SHP77 (cell line): ENCODE results near the gene PALM.

ENCODE experiments used
- DNase-seq, 2 experiments: peaks; one replicate each; lab custom pipeline; 2025; lab: John Stamatoyannopoulos, UW

PALM gene

DNA sequence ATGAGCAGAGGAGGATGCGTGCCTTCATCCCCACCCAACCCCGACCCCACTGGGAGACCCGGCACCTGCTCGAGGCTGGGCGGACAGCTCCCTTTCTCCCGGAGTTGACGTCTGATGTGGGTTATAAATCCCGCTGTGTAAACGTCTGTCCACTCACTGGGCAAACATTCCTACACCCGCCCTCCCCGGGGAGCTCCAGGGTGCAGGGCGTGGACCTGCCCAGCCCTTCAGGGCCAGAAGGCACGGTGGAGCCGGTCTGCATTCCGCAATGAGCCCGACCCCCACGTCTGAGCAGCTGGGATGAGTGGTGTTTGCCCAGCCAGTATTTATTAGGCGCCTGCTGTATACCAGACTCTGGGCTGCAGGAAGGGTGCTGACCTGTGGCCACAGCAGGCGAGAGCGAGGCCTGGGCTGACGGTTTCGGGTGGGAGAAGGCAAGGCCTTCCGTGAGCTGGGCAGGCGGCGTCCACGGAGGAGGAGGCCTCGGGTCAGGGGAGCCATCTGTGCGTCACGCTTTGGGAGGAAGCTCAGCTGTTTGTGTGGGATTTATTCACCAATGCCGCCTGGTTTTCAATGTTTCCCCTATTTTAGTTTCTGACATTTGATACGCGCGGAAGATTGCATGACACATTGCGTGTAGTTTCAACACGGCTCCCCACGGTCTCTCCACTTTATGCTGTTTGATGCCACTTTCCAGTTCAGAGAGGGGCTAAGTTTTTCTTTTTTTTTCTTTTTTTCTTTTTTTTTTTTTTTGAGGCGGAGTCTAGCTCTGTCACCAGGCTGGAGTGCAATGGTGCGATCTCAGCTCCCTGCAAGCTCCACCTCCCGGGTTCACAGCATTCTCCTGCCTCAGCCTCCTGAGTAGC, 44.1 kb downstream of the PALM start:
- peak; percentile 89 to 93 for DNase-seq

DNA sequence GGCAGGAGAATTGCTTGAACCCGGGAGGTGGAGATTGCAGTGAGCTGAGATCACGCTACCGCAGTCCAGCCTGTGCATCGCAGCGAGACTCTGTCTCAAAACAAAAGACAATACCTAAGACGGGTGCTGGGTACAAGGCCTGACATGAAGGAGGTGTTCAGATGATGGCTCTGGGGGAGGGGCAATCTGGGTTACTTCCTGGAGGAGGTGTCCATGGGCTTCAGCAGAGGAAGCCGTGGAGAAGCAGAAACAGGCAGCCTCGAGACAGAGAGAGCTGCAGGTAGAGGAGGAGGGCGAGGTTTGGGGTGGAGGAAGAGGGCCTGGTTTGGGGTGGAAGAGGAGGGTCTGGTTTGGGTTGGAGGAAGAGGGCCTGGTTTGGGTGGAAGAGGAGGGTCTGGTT, 45.8 kb downstream of the PALM start:
- DNase-seq: no peak

DNA sequence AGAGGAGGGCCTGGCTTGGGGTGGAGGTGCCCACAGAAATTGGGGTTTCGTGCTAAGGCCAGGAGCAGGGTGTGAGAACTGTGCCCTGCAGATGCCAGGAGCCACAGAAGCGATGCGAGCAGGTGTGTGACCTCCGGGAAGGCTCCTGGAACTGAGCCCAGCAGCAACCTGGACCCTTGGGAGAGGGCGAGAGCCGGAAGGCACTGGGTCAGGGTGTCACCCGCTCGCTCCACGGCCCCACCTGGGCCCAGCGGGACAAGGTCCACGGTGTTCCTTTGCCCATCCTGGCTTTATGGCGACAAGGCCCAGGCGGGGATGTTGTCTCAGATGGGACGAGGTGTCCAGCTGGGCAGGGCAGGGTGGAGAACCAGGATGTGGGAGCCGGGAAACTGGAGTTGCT, 46.3 kb downstream of the PALM start:
- no peak for DNase-seq

DNA sequence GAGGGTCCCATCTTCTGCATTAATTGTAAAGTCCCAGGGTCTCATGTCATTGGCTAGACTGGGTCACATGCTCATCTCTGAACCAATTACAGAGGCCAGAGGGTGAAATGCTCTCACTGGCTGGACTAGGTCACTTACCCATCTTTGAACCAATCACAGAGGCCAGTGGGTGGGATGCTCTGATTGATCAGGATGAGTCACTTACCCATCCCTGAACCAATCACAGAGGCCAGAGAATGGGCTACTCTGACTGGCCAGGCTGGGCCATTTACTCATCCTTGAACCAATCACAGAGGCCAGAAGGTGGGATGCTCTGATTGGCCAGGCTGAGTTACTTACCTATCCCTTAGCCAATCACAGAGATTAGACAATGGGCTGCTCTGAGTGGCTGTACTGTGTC, 47.5 kb downstream of the PALM start:
- DNase-seq: peak in 1 of 2 experiments; percentile 29

DNA sequence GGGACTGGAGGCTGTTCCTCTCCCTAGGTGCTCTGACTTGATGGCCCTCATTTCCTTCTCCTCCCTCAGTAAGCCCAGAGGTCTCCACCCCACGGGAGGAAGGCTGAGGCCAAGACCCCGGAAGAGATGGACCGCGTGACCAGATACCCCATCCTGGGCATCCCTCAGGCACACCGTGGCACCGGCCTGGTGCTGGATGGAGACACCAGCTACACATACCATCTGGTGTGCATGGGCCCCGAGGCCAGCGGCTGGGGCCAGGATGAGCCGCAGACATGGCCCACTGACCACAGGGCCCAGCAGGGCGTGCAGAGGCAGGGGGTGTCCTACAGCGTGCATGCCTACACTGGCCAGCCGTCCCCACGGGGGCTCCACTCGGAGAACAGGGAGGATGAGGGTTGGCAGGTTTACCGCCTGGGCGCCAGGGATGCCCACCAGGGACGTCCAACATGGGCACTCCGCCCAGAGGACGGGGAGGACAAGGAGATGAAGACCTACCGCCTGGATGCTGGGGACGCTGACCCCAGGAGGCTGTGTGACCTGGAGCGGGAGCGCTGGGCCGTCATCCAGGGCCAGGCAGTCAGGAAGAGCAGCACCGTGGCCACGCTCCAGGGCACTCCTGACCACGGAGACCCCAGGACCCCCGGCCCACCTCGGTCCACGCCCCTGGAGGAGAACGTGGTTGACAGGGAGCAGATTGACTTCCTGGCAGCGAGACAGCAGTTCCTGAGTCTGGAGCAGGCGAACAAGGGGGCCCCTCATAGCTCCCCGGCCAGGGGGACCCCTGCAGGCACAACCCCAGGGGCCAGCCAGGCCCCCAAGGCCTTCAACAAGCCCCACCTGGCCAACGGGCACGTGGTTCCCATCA, 48.3 kb downstream of the PALM start:
- no peak for DNase-seq

DNA sequence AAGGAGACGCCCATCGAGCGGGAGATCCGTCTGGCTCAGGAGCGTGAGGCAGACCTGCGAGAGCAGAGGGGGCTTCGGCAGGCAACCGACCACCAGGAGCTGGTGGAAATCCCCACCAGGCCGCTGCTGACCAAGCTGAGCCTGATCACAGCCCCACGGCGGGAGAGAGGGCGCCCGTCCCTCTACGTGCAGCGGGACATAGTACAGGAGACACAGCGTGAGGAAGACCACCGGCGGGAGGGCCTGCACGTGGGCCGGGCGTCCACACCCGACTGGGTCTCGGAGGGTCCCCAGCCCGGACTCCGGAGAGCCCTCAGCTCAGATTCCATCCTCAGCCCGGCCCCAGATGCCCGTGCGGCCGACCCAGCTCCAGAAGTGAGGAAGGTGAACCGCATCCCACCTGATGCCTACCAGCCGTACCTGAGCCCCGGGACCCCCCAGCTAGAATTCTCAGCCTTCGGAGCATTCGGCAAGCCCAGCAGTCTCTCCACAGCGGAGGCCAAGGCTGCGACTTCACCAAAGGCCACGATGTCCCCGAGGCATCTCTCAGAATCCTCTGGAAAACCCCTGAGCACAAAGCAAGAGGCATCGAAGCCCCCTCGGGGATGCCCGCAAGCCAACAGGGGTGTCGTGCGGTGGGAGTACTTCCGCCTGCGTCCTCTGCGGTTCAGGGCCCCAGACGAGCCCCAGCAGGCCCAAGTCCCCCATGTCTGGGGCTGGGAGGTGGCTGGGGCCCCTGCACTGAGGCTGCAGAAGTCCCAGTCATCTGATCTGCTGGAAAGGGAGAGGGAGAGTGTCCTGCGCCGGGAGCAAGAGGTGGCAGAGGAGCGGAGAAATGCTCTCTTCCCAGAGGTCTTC, 49.3 kb downstream of the PALM start:
- no peak for DNase-seq

DNA sequence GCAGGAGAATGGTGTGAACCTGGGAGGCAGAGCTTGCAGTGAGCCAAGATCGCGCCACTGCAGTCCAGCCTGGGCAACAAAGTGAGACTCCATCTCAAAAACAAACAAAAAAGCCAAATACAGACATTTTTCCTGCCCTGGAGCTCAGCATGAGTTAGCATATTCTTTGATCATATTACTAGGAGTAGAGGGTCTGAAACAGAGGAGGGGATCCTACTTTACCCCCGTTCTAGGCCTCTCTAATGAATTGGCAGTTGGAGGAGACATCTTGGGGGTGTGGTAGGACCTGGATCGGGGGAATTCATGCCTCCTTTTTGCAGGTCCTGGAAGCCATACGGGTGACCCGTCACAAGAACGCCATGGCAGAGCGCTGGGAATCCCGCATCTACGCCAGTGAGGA, 54.4 kb downstream of the PALM start:
- DNase-seq: no peak

DNA sequence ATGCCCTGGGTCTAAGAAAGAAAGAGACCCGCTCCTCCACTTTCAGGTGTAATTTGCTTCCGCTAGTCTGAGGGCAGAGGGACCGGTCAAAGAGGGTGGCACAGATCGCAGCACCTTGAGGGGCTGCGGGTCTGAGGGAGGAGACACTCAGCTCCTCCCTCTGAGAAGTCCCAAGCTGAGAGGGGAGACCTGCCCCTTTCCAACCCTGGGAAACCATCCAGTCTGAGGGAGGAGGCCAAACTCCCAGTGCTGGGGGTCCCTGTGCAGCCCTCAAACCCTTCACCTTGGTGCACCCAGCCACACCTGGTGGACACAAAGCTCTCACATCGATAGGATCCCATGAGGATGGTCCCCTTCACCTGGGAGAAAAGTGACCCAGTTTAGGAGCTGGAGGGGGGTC, 55.1 kb downstream of the PALM start:
- no peak for DNase-seq

DNA sequence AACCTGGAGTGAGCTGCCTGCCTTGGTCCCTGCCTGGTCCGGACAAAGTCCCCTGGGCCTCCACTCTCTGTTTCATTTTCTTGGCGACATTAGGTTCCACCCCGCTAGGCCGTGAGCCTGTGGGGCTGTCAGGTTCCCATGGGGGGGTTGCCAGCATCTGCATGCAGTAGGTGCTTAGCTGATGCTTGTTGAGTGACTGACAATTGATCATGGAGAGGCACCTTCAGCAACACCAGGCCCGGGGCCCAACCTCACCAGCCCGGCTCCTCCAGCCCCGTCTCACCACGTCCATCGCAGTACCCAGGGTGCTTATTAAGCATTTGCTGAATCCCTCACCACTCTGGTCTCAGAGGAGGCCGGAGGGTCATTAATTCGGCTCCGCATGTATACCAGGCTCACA, 55.6 kb downstream of the PALM start:
- no peak for DNase-seq

DNA sequence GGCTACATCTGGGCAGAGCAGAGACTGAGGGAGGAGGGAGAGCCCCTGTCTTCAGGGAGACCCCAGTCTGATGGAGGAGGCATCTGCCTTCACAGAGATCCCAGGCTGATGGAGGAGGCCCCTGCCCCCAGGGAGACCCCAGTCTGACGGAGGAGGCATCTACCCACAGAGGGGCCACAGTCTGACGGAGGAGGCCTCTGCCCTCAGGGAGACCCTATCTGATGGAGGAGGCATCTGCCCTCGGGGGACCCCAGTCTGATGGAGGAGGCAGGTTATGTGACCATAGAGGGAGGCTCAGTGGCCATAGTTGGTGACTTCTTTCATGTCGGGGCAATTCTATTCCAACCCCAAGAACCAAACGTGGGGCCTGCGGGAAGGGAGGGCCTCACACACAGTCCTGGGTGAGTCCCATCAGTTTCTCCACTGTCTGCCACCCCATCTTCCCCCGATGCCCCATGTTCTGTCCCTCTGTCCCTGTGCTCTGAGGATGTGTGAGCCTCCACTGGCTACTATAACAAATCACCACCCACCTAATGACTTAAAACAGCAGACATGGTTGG, 56.5 kb downstream of the PALM start:
- DNase-seq: no peak

DNA sequence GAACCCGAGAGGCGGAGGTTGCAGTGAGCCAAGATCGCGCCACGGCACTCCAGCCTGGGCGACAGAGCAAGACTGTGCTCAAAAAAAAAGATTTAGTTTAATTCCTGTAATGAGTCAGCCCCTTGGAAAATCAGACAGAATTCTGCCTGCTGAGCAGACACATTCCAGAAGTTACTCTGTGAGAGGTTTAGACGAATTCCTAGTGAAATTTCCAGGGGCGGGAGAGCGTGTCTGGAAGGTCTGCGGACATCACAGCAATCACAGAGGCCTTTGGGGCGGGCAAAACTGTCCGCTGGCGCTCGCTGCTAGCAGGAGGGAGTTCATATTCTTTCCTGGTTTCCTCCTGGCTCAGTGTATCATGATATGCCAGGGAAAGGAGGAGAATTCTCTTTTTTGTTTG, 59.7 kb downstream of the PALM start:
- no peak for DNase-seq

DNA sequence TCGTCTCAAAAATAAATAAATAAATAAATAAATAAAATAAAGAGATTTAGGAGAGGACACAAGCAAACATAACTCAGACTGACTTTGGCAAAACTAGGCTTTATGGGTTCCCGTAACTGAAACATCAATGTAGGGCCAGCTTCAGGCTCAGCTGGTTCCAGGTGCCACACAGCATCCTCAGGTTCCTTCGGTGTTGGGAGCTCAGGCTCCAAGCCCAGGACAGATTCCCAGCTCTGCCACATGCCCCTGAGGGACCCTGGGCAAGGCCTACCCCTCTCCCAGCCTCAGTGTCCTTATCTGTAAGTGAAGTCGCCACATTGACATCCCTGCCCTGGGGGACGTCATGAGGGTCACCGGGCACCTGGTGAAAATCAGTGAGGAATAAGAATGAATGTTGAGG, 60.9 kb downstream of the PALM start:
- no peak for DNase-seq

DNA sequence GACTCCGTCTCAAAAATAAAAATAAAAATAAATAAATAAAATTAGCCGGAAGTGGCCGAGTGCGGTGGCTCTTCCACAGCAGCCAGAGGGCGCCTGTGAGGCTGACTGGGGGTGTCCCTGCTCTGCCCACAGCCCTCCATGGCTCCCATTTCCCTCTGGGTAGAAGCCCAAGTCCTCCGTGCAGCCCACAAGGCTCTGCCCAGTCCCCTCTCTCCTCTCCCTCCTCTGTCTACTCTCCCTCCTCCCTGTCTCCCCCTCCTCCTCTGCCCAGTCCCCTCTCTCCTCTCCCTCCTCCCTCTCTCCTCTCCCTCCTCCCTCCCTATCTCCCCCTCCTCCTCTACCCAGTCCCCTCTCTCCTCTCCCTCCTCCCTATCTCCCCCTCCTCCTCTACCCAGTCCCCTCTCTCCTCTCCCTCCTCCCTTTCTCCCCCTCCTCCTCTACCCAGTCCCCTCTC, 62.6 kb downstream of the PALM start:
- DNase-seq: no peak

DNA sequence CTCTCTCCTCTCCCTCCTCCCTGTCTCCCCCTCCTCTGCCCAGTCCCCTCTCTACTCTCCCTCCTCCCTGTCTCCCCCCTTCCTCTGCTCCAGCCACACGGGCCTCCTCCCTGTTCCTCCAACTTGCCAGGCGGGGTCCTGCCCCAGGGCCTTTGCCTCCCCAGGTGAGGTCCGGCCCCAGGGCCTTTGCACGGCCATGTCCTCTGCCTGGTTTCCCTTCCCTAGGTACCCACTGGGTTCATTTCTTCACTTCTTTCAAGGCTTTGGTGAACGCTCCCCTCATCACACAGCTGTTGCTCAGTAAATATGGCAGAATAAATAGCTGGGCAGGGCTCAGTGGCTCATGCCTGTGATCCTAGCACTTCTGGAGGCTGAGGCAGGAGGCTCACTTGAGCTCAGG, 63.3 kb downstream of the PALM start:
- DNase-seq: no peak

DNA sequence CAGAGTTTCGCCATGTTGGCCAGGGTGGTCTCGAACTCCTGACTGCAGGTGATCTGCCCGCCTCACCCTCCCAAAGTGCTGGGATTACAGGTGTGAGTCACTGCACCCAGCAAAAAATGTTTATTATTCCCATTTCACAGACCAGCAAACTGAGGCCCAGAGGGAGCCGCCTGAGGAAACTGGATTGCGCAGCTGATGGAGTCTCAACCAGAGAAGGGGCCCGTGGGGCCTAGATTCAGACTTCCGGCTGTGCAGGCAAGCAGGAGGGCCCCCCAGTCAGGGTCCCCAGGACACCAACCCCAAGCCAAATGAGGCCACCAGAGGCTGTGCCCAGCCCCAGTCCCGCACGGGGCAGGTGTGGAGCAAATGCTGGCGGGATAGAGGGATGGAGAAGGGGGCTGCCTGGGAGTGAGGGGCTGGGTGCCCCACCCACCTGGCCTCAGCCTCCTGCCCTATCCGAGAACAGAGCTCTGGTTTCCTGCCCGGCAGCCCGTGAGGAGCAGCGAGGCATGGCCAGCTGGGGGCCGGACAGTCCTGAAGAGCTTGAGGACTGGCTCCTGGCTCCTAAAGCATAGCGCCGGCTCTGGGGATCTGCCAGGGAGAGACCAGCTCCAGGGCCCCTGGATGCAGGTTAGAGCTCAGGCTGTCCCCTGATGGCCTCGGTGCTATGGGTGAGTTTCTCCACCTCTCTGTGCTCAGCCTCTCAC, 64.1 kb downstream of the PALM start:
- no peak for DNase-seq

DNA sequence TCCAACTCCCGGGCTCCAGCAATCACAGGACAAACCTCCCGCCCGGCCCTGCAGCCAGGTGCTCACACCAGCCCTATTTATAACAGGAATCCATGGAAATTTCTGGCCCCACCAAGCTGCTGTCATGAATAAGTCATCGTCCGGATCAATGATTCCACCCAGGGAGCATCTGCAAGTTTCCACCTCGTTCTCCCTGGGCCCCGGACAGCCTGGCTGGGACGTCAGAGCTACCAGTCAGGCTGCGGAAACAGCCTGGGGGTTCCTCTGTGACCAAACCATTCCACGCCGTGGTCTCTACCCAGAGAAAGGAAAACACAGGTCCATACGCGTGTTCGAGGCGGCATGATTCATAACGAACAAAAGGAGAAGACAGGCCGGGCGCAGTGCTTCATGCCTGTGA, 67.8 kb downstream of the PALM start:
- no peak for DNase-seq

DNA sequence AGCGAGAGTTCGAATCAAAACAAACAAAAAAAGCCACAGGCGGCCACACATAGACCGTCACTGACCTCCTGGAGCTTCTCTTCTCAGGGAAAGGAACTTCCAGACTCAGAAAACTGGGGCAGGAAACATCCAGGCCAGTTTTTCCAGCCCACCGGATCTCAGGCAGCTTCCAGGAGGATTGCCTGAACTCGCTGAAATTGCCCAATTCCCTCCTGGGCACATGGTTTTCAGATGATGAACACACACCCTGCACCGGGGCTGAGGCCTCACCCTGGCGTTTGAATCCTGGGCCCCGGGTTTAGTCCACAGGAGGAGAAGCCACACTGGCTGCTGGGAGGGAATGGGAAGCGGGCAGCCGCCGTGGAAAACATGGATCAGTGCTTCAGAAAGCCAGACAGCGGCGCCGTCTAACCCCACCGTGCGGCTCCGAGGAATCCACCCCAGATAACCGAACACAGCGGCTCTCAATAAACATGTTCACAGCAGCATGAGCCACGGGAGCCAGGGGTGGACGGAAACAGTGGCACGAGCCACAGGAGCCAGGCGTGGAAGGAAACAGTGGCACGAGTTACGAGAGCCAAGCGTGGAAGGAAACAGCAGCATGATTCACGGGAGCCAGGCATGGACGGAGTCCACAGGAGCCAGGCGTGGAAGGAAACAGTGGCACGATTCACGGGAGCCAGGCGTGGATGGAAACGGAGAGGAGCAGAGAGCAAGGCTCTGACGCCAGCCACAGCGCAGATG, 70.3 kb downstream of the PALM start:
- DNase-seq: no peak

DNA sequence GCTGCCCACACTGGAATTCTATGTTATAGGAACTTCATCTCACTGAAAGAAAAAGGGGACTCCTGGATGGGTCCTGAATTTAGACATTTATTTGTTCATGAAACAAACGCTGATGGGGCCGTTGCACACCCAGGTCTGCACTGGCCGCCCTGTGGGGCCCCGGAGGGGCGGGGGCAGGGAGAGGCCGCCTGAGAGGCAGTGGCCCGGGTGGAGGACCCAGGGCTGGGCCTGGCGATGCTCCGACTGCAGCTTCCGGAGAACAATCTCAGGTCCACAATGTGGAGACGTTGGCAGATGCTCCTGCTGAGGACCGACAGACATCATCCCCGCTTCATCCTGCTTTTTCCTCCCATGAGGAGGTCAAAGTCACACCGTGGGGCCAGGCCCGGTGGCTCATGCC, 72.2 kb downstream of the PALM start:
- DNase-seq: no peak

DNA sequence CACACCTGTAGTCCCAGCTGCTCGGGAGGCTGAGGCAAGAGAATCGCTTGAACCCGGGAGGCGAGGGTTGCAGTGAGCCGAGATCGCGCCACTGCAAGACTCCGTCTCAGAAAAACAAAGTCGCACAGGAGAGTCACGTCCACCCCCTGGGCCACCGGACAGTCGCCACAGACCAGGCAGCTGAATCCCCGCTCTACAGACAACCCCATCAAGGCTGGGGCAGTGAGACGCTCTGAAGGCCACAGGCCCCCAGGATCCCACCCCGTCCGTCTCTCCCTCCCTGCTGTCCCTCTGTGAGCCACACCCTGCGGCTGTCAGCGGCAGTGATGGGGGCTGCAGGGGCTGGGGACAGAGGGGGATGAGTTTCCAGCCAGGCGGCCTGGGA, 73.1 kb downstream of the PALM start:
- no peak for DNase-seq

DNA sequence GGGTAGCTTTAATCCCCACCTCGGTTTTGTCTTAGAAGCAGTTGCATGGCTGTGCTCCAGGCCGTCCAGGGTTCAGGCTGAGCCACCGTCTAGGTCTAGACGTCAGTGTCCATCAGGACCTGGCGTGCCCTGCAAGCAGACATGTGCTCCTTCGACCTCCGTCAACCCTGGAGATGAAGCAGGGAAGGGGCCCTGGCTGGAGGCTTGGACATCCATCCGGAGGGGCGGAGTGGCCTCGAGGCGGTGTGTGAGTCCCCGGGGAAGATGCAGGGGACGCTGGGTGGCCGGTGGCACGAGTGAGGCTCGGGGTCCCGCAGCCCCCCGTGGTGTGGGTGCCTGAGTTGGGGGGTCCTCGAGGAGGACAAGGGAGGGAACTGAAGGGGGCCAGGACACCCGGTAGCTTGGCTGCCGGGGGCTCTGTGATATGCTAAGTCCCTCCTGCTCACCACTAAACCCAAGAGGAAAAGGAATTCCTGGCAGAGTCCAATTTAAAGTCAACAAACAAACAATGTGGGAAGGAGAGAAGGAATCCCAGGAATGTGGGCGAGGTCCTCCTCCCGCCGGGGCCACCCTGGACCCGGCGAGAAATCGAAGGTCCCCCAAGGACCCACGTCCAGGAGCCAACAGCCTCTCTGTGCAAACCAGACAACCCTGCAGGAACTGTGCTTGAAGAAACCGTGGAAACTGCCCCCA, 73.6 kb downstream of the PALM start:
- no peak for DNase-seq
